GM12892 (cell line): ENCODE measurements around the gene HOXD3.

Experiments
- POLR2A ChIP-seq: IDR thresholded peaks from 2 replicates; pipeline ENCODE4 v1.6.1; 2011; ENCODE audit warnings: low read depth, low read length, control low read depth
- POLR2AphosphoS5 ChIP-seq: IDR thresholded peaks from 2 replicates; pipeline ENCODE4 v1.6.1; 2011; ENCODE audit warnings: low read depth, low read length, control low read depth
- TAF1 ChIP-seq: IDR thresholded peaks from 2 replicates; pipeline ENCODE4 v1.6.1; 2011; ENCODE audit warnings: low read depth, mild to moderate bottlenecking, control low read depth, low read length, borderline replicate concordance

DNA sequence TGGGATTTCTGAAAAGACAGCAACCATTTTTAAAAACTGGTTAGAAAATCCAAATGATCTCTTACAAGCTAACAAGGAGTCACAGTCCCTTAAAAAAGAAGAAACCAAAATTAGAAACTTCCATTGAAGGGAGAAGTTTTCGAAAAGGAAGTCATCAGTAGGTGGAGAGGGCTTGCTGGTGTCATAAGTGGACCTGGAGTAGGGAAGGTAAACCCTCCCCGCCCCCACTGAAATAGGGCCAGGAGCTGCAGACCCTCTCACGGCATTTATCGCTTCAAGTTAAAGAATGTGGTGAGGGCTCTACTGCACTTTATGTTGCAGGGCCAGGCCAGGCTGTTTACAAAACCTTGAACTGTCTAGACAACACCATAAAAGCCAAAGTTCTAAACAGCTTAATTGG is 47.2 kb upstream of the HOXD3 start:
- TF ChIP-seq POLR2AphosphoS5 (no peak), TAF1 (no peak), POLR2A (no peak)
